Inferior parietal cortex (tissue), 1 donor: Measurements from ENCODE around the gene RAD51B.
"Not testable (repeated sequence)": the region's sequence is repeated elsewhere in the genome, so short reads cannot be mapped to it uniquely, and the experiment has no call there.

Experiments used
- DNase-seq: peaks from one replicate; pipeline ENCODE4 v3.0.0-alpha.2; 2016; ENCODE audit errors: extremely low spot score

RAD51B gene

GRCh38 chr14:68424443-68425172 is 605.0 kb downstream of the RAD51B start:
- DNase-seq, result no peak

GRCh38 chr14:68426661-68427549 is 607.3 kb downstream of the RAD51B start:
- no peak for DNase-seq

- DNase-seq, result no peak
Observed at GRCh38 chr14:68427550-68427890, 607.9 kb downstream of the RAD51B start.

- DNase-seq, result not testable (repeated sequence)
Observed at GRCh38 chr14:68428900-68429299, 609.3 kb downstream of the RAD51B start.

- DNase-seq, result not testable (repeated sequence)
Observed at GRCh38 chr14:68434173-68434572, 614.6 kb downstream of the RAD51B start.

- not testable (repeated sequence) for DNase-seq
Observed at GRCh38 chr14:68435631-68436030, 616.1 kb downstream of the RAD51B start.

GRCh38 chr14:68439676-68440075 is 620.1 kb downstream of the RAD51B start:
- no peak for DNase-seq

- DNase-seq, result no peak
Observed at GRCh38 chr14:68440820-68441219, 621.2 kb downstream of the RAD51B start.

GRCh38 chr14:68441542-68441941 is 622.0 kb downstream of the RAD51B start:
- DNase-seq, result no peak

- DNase-seq, result no peak
Observed at GRCh38 chr14:68442828-68443629, 623.5 kb downstream of the RAD51B start.

GRCh38 chr14:68444449-68445168 is 625.0 kb downstream of the RAD51B start:
- DNase-seq, result no peak

- DNase-seq, result no peak
Observed at GRCh38 chr14:68446243-68447040, 626.9 kb downstream of the RAD51B start.

- DNase-seq, result no peak
Observed at GRCh38 chr14:68447581-68448251, 628.1 kb downstream of the RAD51B start.

GRCh38 chr14:68448252-68448902 is 628.8 kb downstream of the RAD51B start:
- DNase-seq, result no peak

- DNase-seq, result no peak
Observed at GRCh38 chr14:68449561-68450181, 630.1 kb downstream of the RAD51B start.

- no peak for DNase-seq
Observed at GRCh38 chr14:68450391-68451120, 631.0 kb downstream of the RAD51B start.

- no peak for DNase-seq
Observed at GRCh38 chr14:68451696-68452373, 632.3 kb downstream of the RAD51B start.

GRCh38 chr14:68458253-68458652 is 638.7 kb downstream of the RAD51B start:
- DNase-seq, result no peak
